ENCODE measurements around the gene PDE10A. TPM values are rescaled to one million over a fixed set of nuclear protein-coding genes. Genes with fewer than 3 reads are reported as not detected.
"Not testable (repeated sequence)": the region's sequence is repeated elsewhere in the genome, so short reads cannot be mapped to it uniquely, and the experiment has no call there.

The PDE10A gene
- total RNA-seq, 1 experiment from 2014 or later: 11.3 TPM

- no peak for DNase-seq (ENCODE audit: low read depth)
Measured at GRCh38 chr6:165552248-165552736, 110.7 kb downstream of the PDE10A start.

- DNase-seq (ENCODE audit: low read depth): no peak
Measured at GRCh38 chr6:165551828-165552227, 111.2 kb downstream of the PDE10A start.

GRCh38 chr6:165548450-165548849, 114.6 kb downstream of the PDE10A start:
- DNase-seq (ENCODE audit: low read depth): no peak

GRCh38 chr6:165545806-165546205, 117.2 kb downstream of the PDE10A start:
- no peak for DNase-seq (ENCODE audit: low read depth)

- no peak for DNase-seq (ENCODE audit: low read depth)
Measured at GRCh38 chr6:165543781-165544180, 119.3 kb downstream of the PDE10A start.

- DNase-seq (ENCODE audit: low read depth): no peak
Measured at GRCh38 chr6:165536911-165537310, 126.1 kb downstream of the PDE10A start.

- no peak for DNase-seq (ENCODE audit: low read depth)
Measured at GRCh38 chr6:165519316-165519715, 143.7 kb downstream of the PDE10A start.

GRCh38 chr6:165515963-165516624, 146.9 kb downstream of the PDE10A start:
- peak; percentile 46 for DNase-seq (ENCODE audit: low read depth)

- no peak for DNase-seq (ENCODE audit: low read depth)
Measured at GRCh38 chr6:165514621-165515020, 148.4 kb downstream of the PDE10A start.

- no peak for DNase-seq (ENCODE audit: low read depth)
Measured at GRCh38 chr6:165511807-165512206, 151.2 kb downstream of the PDE10A start.

GRCh38 chr6:165508321-165508869, 154.6 kb downstream of the PDE10A start:
- no peak for DNase-seq (ENCODE audit: low read depth)

- no peak for DNase-seq (ENCODE audit: low read depth)
Measured at GRCh38 chr6:165506657-165507056, 156.4 kb downstream of the PDE10A start.

GRCh38 chr6:165500214-165500907, 162.7 kb downstream of the PDE10A start:
- not testable (repeated sequence) for DNase-seq (ENCODE audit: low read depth)

- no peak for DNase-seq (ENCODE audit: low read depth)
Measured at GRCh38 chr6:165497472-165497871, 165.6 kb downstream of the PDE10A start.

GRCh38 chr6:165488624-165489295, 174.3 kb downstream of the PDE10A start:
- peak; percentile 12 for DNase-seq (ENCODE audit: low read depth)

GRCh38 chr6:165487950-165488349, 175.1 kb downstream of the PDE10A start:
- no peak for DNase-seq (ENCODE audit: low read depth)

- no peak for DNase-seq (ENCODE audit: low read depth)
Measured at GRCh38 chr6:165487347-165487746, 175.7 kb downstream of the PDE10A start.

- no peak for DNase-seq (ENCODE audit: low read depth)
Measured at GRCh38 chr6:165486183-165487137, 176.6 kb downstream of the PDE10A start.

- no peak for DNase-seq (ENCODE audit: low read depth)
Measured at GRCh38 chr6:165484178-165484889, 178.7 kb downstream of the PDE10A start.

- no peak for DNase-seq (ENCODE audit: low read depth)
Measured at GRCh38 chr6:165481921-165482320, 181.1 kb downstream of the PDE10A start.

GRCh38 chr6:165480916-165481315, 182.1 kb downstream of the PDE10A start:
- no peak for DNase-seq (ENCODE audit: low read depth)
